Measurements from ENCODE around the gene ESR1. TPM values are rescaled to one million over a fixed set of nuclear protein-coding genes. Genes with fewer than 3 reads are reported as not detected.

Gene ESR1
- total RNA-seq, 6 experiments from 2014 or later, result 0.07 to 0.63 (median 0.40) TPM

DNA sequence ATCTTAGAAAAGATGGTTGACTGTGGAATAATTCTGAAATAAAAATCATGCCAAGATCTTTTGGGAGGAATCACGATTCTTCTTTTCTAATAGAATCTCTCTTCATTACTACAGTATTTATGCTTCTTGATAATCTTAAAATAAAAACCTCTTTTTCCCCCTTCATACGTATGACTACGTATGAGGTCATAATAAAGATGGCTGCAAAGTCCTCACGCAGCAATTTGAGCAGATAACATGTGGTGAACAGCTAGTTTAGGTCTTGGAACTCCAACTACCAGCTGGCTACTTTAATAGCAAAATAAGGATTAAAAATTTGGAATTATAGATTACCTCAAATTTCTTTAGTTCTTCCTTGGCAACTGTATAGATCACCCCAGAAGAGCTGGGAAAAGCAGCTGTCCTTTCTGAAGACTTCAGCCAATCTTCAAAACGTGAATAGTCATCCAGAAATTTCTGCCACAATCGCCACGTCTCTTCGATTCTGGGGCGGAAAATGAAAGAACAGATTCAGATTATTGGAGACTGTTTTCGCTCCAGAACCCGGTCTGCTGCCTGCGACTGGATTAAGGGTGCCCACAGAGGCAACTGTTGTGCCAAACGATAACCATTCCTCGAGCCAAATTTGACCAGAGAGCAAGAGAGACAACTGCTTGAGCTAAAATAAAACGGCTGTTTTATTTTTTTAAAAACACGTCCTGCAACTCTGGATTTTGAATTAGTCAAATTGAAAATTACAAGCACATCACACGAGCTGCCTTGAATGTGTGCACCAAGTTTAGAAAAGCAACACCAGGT lies 347.3 kb downstream of the ESR1 start:
- TF ChIP-seq, protein P1, sequence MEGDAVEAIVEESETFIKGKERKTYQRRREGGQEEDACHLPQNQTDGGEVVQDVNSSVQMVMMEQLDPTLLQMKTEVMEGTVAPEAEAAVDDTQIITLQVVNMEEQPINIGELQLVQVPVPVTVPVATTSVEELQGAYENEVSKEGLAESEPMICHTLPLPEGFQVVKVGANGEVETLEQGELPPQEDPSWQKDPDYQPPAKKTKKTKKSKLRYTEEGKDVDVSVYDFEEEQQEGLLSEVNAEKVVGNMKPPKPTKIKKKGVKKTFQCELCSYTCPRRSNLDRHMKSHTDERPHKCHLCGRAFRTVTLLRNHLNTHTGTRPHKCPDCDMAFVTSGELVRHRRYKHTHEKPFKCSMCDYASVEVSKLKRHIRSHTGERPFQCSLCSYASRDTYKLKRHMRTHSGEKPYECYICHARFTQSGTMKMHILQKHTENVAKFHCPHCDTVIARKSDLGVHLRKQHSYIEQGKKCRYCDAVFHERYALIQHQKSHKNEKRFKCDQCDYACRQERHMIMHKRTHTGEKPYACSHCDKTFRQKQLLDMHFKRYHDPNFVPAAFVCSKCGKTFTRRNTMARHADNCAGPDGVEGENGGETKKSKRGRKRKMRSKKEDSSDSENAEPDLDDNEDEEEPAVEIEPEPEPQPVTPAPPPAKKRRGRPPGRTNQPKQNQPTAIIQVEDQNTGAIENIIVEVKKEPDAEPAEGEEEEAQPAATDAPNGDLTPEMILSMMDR (IDR thresholded peaks at IDR 0.05), result no peak
- H3K27me3 Mint-ChIP-seq (ENCODE audit: insufficient read depth), result no peaks in the 10 kb centered on the region
- no peak overlapping the region for H3K4me3 Mint-ChIP-seq
- DNase-seq, result no peak
- peaks cover 15% of the 10 kb centered on the region for H3K36me3 Mint-ChIP-seq (ENCODE audit: low read depth)
- no peaks in the 10 kb centered on the region for H3K9me3 Mint-ChIP-seq
- no peak overlapping the region for H3K27ac Mint-ChIP-seq
- no peaks in the 10 kb centered on the region for H3K4me1 Mint-ChIP-seq (ENCODE audit: low read depth)

DNA sequence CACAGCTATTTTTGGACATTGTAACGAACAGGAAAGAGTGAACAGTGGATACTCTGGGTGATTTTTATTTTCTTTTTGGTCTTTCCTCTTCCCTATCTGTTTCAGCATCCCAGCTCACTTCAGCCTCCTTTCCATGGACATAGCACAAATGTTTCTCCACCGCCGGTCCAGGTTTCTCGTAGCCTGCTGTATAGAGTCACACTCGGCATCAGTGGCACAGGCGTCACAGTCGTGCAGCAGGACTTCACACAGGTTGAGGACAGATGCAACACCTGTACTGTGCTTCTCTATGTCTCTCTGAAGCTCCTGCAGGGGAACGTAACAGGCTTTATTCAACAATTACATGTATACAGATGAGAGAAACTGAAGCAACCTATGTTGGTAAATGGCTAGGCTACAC lies 348.3 kb downstream of the ESR1 start:
- Mint-ChIP-seq H3K27ac (no peak overlapping the region), H3K4me1 (ENCODE audit: low read depth) (no peaks in the 10 kb centered on the region), H3K4me3 (no peak overlapping the region), H3K9me3 (no peaks in the 10 kb centered on the region), H3K36me3 (ENCODE audit: low read depth) (peaks cover 10% of the 10 kb centered on the region), H3K27me3 (ENCODE audit: insufficient read depth) (no peaks in the 10 kb centered on the region)
- TF ChIP-seq, protein P1 (IDR thresholded peaks at IDR 0.05), result no peak
- no peak for DNase-seq

DNA sequence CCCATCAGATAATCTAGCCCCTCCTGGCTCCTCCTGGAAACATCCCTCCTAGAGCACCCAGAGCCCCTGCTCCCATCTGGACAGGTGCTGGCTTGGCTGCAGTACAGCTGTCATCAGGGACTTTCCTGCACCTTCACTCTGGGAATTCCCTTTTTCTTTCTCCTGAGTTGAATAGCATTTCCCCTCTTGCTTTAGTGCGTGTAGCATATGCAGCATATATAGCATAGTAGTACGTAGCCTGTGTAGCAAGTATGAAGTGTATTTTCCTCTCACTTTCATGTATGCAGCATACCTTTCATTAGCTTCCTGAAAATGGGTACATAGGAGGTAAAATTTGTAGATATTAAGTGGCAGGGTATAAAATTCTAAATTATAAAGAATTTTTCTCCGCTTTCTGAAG lies 352.9 kb downstream of the ESR1 start:
- H3K4me1 Mint-ChIP-seq (ENCODE audit: low read depth), result peaks cover 15% of the 10 kb centered on the region
- no peak overlapping the region for H3K4me3 Mint-ChIP-seq
- no peaks in the 10 kb centered on the region for H3K9me3 Mint-ChIP-seq
- DNase-seq, result no peak
- TF ChIP-seq, protein P1 (IDR thresholded peaks at IDR 0.05), result no peak
- no peak overlapping the region for H3K27ac Mint-ChIP-seq
- peaks cover 3% of the 10 kb centered on the region; the same call in 1 of the 2 replicates for H3K27me3 Mint-ChIP-seq (ENCODE audit: insufficient read depth)
- peaks cover 19% of the 10 kb centered on the region for H3K36me3 Mint-ChIP-seq (ENCODE audit: low read depth)

DNA sequence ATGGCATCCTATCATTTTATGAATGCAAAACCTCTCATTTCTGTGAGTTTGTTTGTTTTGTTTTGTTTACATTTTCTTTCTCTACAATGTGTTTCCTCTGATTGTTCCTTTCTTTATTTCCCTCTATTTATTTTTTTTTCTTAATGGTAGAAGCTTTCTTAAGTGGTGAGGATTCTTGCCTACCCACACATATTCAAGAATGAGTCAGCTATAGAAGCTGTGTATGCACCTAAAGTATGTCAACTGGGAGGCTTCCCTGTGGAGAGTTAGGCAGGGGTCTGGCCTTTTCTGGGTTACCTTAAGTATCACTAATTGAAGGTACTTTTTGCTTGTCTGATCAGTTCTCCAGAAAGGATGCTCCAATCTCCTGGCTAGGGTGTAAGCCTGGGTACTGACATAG lies 354.0 kb downstream of the ESR1 start:
- DNase-seq, result peak; percentile 27
- peak overlapping the region; percentile 15; the same call in 1 of the 2 replicates for H3K4me3 Mint-ChIP-seq

DNA sequence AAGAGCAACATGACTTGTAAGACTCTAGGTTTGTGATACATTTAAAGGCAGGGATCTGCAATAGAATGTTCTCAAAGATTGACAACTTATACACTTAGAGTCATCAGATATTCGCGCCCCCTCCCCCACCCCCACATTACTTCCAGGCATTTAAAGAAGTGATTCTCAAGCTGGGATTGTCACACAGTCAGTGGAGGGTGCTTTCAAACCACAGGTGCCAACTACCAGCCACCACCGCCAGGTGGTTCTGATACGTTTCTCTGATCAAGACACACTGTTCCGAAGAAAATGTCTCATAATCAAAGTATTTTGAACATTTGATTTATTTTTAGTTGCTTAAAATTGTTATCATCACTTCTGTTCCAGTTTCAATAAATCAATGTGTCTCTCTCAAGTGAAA lies 357.5 kb downstream of the ESR1 start:
- H3K4me3 Mint-ChIP-seq, result no peak overlapping the region
- no peaks in the 10 kb centered on the region for H3K9me3 Mint-ChIP-seq
- TF ChIP-seq, protein P1 (IDR thresholded peaks at IDR 0.05), result no peak
- DNase-seq, result no peak
- H3K4me1 Mint-ChIP-seq (ENCODE audit: low read depth), result peaks cover 21% of the 10 kb centered on the region
- no peak overlapping the region for H3K27ac Mint-ChIP-seq
- peaks cover 20% of the 10 kb centered on the region for H3K36me3 Mint-ChIP-seq (ENCODE audit: low read depth)
- H3K27me3 Mint-ChIP-seq (ENCODE audit: insufficient read depth), result peaks cover 3% of the 10 kb centered on the region; the same call in 1 of the 2 replicates

More for the DNA sequence above, 354.0 kb downstream of the ESR1 start:
- Mint-ChIP-seq H3K36me3 (ENCODE audit: low read depth) (peaks cover 15% of the 10 kb centered on the region), H3K27me3 (ENCODE audit: insufficient read depth) (peaks cover 3% of the 10 kb centered on the region; the same call in 1 of the 2 replicates), H3K27ac (peak overlapping the region; percentile 52), H3K9me3 (no peaks in the 10 kb centered on the region), H3K4me1 (ENCODE audit: low read depth) (peaks cover 15% of the 10 kb centered on the region)
- TF ChIP-seq, protein P1 (IDR thresholded peaks at IDR 0.05), result no peak
